ENCODE results near the gene MRC2. TPM values are rescaled to one million over a fixed set of nuclear protein-coding genes. Genes with fewer than 3 reads are reported as not detected.
"Not testable (repeated sequence)": the region's sequence is repeated elsewhere in the genome, so short reads cannot be mapped to it uniquely, and the experiment has no call there.

Gene MRC2
- total RNA-seq, 1 experiment from 2014 or later, result 10.7 TPM

DNA sequence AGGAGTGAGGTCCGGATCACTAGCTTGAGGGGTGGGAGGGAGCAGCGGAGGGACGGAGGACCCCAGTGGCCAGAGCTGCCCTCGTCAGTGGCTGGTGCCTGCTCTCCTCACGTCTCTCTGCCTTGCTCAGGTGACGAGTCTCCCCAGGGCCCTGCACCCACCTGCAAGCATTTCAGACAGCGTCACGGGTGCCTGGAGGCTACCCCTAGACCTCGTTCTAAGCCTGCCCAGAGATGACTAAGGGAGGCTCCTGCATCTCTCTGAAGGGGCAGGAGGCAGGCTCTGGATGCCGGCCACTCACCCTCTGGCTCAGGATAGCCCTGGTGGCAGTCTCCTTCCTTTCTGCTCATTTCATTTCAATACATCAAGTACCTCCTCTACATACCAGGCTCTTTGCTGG, 68.8 kb downstream of the MRC2 start:
- Histone ChIP-seq H3K4me3 (replicated peaks in 1 of 2; ENCODE audit: low read depth in 1 of 2, low read length in 2 of 2) (no peak overlapping the region), H3K9me2 (ENCODE audit: insufficient read depth) (no peaks in the 10 kb centered on the region), H3K36me3 (ENCODE audit: control insufficient read depth in 1 of 2, insufficient read depth in 2 of 2, low read length in 2 of 2) (no peaks in the 10 kb centered on the region), H3K27me3 (ENCODE audit: insufficient read depth, low read length) (no peaks in the 10 kb centered on the region), H3K79me2 (ENCODE audit: insufficient read depth, low read length) (no peaks in the 10 kb centered on the region), H3K4me2 (ENCODE audit: low read length) (no peak overlapping the region), H3K9ac (ENCODE audit: low read length) (no peak overlapping the region), H3K27ac (ENCODE audit: low read depth, low read length) (no peak overlapping the region), H4K20me1 (ENCODE audit: insufficient read depth) (no peaks in the 10 kb centered on the region), H2AFZ (ENCODE audit: low read depth, low read length, poor library complexity, severe bottlenecking) (no peak overlapping the region), H3K9me3 (ENCODE audit: control insufficient read depth in 1 of 2, insufficient read depth in 1 of 2, low read depth in 1 of 2, low read length in 2 of 2) (no peaks in the 10 kb centered on the region), H3K4me1 (ENCODE audit: control insufficient read depth in 1 of 2, insufficient read depth in 2 of 2, low read length in 2 of 2) (peaks cover 0 to 11% of the 10 kb centered on the region in 2 experiments; a peak in 1 of 4 replicates)
- ATAC-seq, result no peak
- no peak for DNase-seq (ENCODE audit: low read depth, low spot score)
- ChIA-PET CTCF (no interaction called here), POLR2A (no interaction called here), RAD21 (ENCODE audit: low non-redundant PET in 1 of 2, low total read pairs in 2 of 2, uncharacterized antibody in 2 of 2, unreplicated experiment in 2 of 2) (no interaction called here)
- no TSS peak for BruUV-seq (replicated peaks)
- no peak for TF ChIP-seq CBX3 (IDR thresholded peaks at IDR 0.05; ENCODE audit: low read depth)
- TF ChIP-seq EZH2 (IDR thresholded peaks at IDR 0.05), result no peak
- TF ChIP-seq, protein P1, sequence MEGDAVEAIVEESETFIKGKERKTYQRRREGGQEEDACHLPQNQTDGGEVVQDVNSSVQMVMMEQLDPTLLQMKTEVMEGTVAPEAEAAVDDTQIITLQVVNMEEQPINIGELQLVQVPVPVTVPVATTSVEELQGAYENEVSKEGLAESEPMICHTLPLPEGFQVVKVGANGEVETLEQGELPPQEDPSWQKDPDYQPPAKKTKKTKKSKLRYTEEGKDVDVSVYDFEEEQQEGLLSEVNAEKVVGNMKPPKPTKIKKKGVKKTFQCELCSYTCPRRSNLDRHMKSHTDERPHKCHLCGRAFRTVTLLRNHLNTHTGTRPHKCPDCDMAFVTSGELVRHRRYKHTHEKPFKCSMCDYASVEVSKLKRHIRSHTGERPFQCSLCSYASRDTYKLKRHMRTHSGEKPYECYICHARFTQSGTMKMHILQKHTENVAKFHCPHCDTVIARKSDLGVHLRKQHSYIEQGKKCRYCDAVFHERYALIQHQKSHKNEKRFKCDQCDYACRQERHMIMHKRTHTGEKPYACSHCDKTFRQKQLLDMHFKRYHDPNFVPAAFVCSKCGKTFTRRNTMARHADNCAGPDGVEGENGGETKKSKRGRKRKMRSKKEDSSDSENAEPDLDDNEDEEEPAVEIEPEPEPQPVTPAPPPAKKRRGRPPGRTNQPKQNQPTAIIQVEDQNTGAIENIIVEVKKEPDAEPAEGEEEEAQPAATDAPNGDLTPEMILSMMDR (IDR thresholded peaks at IDR 0.05 in 2 of 3, conservative IDR thresholded peaks at IDR 0.05 in 1 of 3; ENCODE audit: borderline replicate concordance in 1 of 3, insufficient read depth in 1 of 3, low read depth in 2 of 3, low read length in 2 of 3), result no peak
- no peak for TF ChIP-seq YY1 (IDR thresholded peaks at IDR 0.05; ENCODE audit: extremely low read depth, insufficient replicate concordance, low read depth, low read length)
- intact Hi-C loops (cut with micrococcal nuclease), result no loop called here

DNA sequence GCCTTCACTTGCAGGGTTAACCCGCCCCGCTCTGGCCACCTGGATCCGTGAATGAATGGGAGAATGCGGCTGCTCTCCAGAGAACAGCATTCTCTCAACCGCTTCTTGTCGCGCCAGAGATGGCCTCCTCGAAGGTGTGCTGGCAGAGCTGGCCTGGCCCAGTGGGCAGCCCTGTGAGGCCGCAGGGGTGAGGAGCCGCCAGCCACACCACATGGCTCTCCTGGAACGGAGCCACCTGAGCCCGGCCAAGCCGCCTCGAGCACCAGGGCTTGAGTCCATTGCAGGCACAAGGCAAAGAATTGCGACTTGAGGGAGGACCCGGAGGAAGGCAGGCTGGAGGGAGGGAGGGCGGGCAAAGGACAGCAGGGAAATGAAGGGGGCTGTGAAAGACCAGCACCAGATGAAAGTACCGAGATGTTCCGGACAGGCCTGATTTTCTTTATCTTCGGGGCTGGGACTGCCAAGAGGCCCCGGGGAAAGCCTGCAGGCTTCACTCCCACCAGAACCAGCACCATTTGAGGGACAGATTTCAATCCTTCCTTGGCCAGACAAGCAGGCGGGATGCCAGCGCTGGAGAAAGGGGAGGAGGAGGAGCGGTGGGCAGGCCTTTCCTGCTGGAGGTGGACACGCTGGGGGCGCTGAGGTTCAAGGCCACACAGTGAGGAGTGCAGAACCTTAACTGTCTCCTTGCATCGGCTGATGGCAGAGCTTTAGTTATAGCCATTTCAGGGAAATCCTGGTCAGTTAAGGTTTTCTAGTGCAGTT, 69.4 kb downstream of the MRC2 start:
- no TSS peak for BruUV-seq (replicated peaks)

DNA sequence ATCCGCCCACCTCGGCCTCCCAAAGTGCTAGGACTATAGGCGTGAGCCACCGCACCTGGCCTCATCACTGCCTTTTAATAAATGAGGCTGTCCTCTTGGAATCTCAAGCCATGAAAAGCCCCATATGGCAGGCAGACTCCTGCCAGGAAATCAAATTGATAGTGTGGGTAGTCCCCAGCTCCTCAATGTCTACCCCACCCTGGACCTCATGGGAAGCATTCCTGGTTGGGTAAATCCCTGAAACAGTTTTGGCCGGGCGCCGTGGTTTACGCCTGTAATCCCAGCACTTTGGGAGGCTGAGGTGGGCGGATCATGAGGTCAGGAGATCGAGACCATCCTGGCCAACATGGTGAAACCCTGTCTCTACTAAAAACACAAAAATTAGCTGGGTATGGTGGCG, 71.0 kb downstream of the MRC2 start:
- DNase-seq (ENCODE audit: low read depth, low spot score); H3K4me2 ChIP-seq (ENCODE audit: low read length); ATAC-seq; H3K27ac ChIP-seq (ENCODE audit: low read depth, low read length); H2AFZ ChIP-seq (ENCODE audit: low read depth, low read length, poor library complexity, severe bottlenecking); BruUV-seq (replicated peaks); H3K9me2 ChIP-seq (ENCODE audit: insufficient read depth); POLR2A ChIA-PET; intact Hi-C loops (cut with micrococcal nuclease); H3K27me3 ChIP-seq (ENCODE audit: insufficient read depth, low read length); H3K9ac ChIP-seq (ENCODE audit: low read length); RAD21 ChIA-PET (ENCODE audit: low non-redundant PET in 1 of 2, low total read pairs in 2 of 2, uncharacterized antibody in 2 of 2, unreplicated experiment in 2 of 2); H3K9me3 ChIP-seq (ENCODE audit: control insufficient read depth in 1 of 2, insufficient read depth in 1 of 2, low read depth in 1 of 2, low read length in 2 of 2); CTCF ChIA-PET; H3K4me3 ChIP-seq (replicated peaks in 1 of 2; ENCODE audit: low read depth in 1 of 2, low read length in 2 of 2); H3K79me2 ChIP-seq (ENCODE audit: insufficient read depth, low read length); H4K20me1 ChIP-seq (ENCODE audit: insufficient read depth); H3K36me3 ChIP-seq (ENCODE audit: control insufficient read depth in 1 of 2, insufficient read depth in 2 of 2, low read length in 2 of 2): not testable (repeated sequence)
- H3K4me1 ChIP-seq (ENCODE audit: control insufficient read depth in 1 of 2, insufficient read depth in 2 of 2, low read length in 2 of 2), result peaks cover 9 to 23% of the 10 kb centered on the region in 2 experiments

More for the DNA sequence above, 69.4 kb downstream of the MRC2 start:
- Histone ChIP-seq H3K79me2 (ENCODE audit: insufficient read depth, low read length) (no peaks in the 10 kb centered on the region), H3K4me1 (ENCODE audit: control insufficient read depth in 1 of 2, insufficient read depth in 2 of 2, low read length in 2 of 2) (peaks cover 0 to 11% of the 10 kb centered on the region in 2 experiments; a peak in 1 of 4 replicates), H2AFZ (ENCODE audit: low read depth, low read length, poor library complexity, severe bottlenecking) (no peak overlapping the region), H3K9ac (ENCODE audit: low read length) (no peak overlapping the region), H4K20me1 (ENCODE audit: insufficient read depth) (no peaks in the 10 kb centered on the region), H3K4me2 (ENCODE audit: low read length) (no peak overlapping the region), H3K27me3 (ENCODE audit: insufficient read depth, low read length) (no peaks in the 10 kb centered on the region), H3K9me2 (ENCODE audit: insufficient read depth) (no peaks in the 10 kb centered on the region), H3K27ac (ENCODE audit: low read depth, low read length) (no peak overlapping the region), H3K36me3 (ENCODE audit: control insufficient read depth in 1 of 2, insufficient read depth in 2 of 2, low read length in 2 of 2) (no peaks in the 10 kb centered on the region), H3K4me3 (replicated peaks in 1 of 2; ENCODE audit: low read depth in 1 of 2, low read length in 2 of 2) (no peak overlapping the region), H3K9me3 (ENCODE audit: control insufficient read depth in 1 of 2, insufficient read depth in 1 of 2, low read depth in 1 of 2, low read length in 2 of 2) (no peaks in the 10 kb centered on the region)
- CTCF ChIA-PET, result no interaction called here
- POLR2A ChIA-PET, result no interaction called here
- DNase-seq (ENCODE audit: low read depth, low spot score) (no peak), ATAC-seq (no peak)
- RAD21 ChIA-PET (ENCODE audit: low non-redundant PET in 1 of 2, low total read pairs in 2 of 2, uncharacterized antibody in 2 of 2, unreplicated experiment in 2 of 2), result no interaction called here
- no peak for TF ChIP-seq POLR2A (IDR thresholded peaks at IDR 0.05; ENCODE audit: borderline replicate concordance, extremely low read depth, insufficient read depth, insufficient read length)
- no peak for TF ChIP-seq YY1 (IDR thresholded peaks at IDR 0.05; ENCODE audit: extremely low read depth, insufficient replicate concordance, low read depth, low read length)
- TF ChIP-seq, protein P1 (IDR thresholded peaks at IDR 0.05 in 2 of 3, conservative IDR thresholded peaks at IDR 0.05 in 1 of 3; ENCODE audit: borderline replicate concordance in 1 of 3, insufficient read depth in 1 of 3, low read depth in 2 of 3, low read length in 2 of 3), result no peak
- intact Hi-C loops (cut with micrococcal nuclease), result no loop called here
